H1 (cell line): ENCODE results near the gene HLA-DMB. TPM values are rescaled to one million over a fixed set of nuclear protein-coding genes. Genes with fewer than 3 reads are reported as not detected.

Experiments used
- polyA plus RNA-seq, 7 experiments: library from polyadenylated mRNA; depleted of rRNA in 3 of 7; stranded (reverse) in 5 of 7; unstranded in 2 of 7; fragments of >200 nt in 5 of 7; fragments of 200-250 nt in 2 of 7; gene quantifications; 1 replicate in 5 of 7; 2 replicates in 1 of 7; 4 replicates in 1 of 7; pipeline versions ENCODE4 v1.2.1 to v1.2.3, GENCODE V29; 2011 to 2013; ENCODE audit warnings: missing spikeins in 2 of 7, mixed read lengths in 2 of 7
- total RNA-seq: library from RNA; stranded (reverse); fragmentation: NEBNext Ultra II Directional; extraction: Animal tissue kit (Norgen Biotek cat#: 25700); gene quantifications from 2 replicates; pipeline ENCODE4 v1.2.1, GENCODE V29; 2021
- TF ChIP-seq, protein P1 (sequence below): fragments of 300-600 bp; sonication (generic); IDR thresholded peaks from 2 replicates; pipeline ENCODE4 v1.7.1; 2012; ENCODE audit warnings: low read length, moderate library complexity, mild to moderate bottlenecking, inconsistent platforms; ENCODE audit not compliant: insufficient replicate concordance

Gene HLA-DMB
- total and polyA plus RNA-seq, 2 of the 8 experiments (the other 6 are each of a cell fraction or from before 2014, with no cell fraction given), result 2.7 to 4.7 TPM

DNA sequence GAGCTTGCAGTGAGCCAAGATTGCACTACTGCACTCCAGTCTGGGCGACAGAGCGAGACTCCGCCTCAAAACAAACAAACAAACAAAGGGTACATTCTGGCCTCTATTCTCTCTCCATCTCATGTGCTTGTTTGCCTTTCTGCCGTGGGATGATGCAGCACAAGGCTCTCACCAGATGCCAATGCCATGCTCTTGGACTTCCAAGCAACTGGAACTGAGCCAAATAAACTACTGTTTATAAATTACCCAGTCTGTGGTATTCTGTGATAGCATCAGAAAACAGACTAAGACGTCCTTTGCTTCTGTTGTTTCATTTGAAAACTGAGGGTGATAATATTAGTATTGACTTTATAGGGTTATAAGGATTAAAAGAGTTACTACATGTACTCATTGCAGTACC is 23.9 kb upstream of the HLA-DMB start (continued):
- TF ChIP-seq, protein P1, sequence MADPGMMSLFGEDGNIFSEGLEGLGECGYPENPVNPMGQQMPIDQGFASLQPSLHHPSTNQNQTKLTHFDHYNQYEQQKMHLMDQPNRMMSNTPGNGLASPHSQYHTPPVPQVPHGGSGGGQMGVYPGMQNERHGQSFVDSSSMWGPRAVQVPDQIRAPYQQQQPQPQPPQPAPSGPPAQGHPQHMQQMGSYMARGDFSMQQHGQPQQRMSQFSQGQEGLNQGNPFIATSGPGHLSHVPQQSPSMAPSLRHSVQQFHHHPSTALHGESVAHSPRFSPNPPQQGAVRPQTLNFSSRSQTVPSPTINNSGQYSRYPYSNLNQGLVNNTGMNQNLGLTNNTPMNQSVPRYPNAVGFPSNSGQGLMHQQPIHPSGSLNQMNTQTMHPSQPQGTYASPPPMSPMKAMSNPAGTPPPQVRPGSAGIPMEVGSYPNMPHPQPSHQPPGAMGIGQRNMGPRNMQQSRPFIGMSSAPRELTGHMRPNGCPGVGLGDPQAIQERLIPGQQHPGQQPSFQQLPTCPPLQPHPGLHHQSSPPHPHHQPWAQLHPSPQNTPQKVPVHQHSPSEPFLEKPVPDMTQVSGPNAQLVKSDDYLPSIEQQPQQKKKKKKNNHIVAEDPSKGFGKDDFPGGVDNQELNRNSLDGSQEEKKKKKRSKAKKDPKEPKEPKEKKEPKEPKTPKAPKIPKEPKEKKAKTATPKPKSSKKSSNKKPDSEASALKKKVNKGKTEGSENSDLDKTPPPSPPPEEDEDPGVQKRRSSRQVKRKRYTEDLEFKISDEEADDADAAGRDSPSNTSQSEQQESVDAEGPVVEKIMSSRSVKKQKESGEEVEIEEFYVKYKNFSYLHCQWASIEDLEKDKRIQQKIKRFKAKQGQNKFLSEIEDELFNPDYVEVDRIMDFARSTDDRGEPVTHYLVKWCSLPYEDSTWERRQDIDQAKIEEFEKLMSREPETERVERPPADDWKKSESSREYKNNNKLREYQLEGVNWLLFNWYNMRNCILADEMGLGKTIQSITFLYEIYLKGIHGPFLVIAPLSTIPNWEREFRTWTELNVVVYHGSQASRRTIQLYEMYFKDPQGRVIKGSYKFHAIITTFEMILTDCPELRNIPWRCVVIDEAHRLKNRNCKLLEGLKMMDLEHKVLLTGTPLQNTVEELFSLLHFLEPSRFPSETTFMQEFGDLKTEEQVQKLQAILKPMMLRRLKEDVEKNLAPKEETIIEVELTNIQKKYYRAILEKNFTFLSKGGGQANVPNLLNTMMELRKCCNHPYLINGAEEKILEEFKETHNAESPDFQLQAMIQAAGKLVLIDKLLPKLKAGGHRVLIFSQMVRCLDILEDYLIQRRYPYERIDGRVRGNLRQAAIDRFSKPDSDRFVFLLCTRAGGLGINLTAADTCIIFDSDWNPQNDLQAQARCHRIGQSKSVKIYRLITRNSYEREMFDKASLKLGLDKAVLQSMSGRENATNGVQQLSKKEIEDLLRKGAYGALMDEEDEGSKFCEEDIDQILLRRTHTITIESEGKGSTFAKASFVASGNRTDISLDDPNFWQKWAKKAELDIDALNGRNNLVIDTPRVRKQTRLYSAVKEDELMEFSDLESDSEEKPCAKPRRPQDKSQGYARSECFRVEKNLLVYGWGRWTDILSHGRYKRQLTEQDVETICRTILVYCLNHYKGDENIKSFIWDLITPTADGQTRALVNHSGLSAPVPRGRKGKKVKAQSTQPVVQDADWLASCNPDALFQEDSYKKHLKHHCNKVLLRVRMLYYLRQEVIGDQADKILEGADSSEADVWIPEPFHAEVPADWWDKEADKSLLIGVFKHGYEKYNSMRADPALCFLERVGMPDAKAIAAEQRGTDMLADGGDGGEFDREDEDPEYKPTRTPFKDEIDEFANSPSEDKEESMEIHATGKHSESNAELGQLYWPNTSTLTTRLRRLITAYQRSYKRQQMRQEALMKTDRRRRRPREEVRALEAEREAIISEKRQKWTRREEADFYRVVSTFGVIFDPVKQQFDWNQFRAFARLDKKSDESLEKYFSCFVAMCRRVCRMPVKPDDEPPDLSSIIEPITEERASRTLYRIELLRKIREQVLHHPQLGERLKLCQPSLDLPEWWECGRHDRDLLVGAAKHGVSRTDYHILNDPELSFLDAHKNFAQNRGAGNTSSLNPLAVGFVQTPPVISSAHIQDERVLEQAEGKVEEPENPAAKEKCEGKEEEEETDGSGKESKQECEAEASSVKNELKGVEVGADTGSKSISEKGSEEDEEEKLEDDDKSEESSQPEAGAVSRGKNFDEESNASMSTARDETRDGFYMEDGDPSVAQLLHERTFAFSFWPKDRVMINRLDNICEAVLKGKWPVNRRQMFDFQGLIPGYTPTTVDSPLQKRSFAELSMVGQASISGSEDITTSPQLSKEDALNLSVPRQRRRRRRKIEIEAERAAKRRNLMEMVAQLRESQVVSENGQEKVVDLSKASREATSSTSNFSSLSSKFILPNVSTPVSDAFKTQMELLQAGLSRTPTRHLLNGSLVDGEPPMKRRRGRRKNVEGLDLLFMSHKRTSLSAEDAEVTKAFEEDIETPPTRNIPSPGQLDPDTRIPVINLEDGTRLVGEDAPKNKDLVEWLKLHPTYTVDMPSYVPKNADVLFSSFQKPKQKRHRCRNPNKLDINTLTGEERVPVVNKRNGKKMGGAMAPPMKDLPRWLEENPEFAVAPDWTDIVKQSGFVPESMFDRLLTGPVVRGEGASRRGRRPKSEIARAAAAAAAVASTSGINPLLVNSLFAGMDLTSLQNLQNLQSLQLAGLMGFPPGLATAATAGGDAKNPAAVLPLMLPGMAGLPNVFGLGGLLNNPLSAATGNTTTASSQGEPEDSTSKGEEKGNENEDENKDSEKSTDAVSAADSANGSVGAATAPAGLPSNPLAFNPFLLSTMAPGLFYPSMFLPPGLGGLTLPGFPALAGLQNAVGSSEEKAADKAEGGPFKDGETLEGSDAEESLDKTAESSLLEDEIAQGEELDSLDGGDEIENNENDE, result no peak
